Brain microvascular endothelial cell (primary cell): ENCODE measurements around the gene CNN2.

ENCODE experiments used
- DNase-seq: peaks from one replicate; pipeline ENCODE4 v3.0.0-alpha.2; 2020
- H3K27ac ChIP-seq: fragments of 250-450 bp; sonication (Bioruptor Pico); 2 replicates; pipeline ENCODE4 v1.5.1; 2020; ENCODE audit warnings: mild to moderate bottlenecking, moderate library complexity
- H3K27me3 ChIP-seq: fragments of 250-450 bp; sonication (Bioruptor Pico); replicated peaks from 2 replicates; pipeline ENCODE4 v1.5.1; 2020; ENCODE audit warnings: mild to moderate bottlenecking
- H3K36me3 ChIP-seq: fragments of 250-450 bp; sonication (Bioruptor Pico); replicated peaks from 2 replicates; pipeline ENCODE4 v1.5.1; 2020; ENCODE audit warnings: mild to moderate bottlenecking
- H3K4me3 ChIP-seq: 2 replicates; pipeline ENCODE4 v1.5.1; 2011; ENCODE audit warnings: low read depth, mild to moderate bottlenecking, control low read depth, low read length, moderate library complexity
- CTCF ChIP-seq: IDR thresholded peaks from 2 replicates; pipeline ENCODE4 v1.5.1; 2011; ENCODE audit warnings: low read depth, mild to moderate bottlenecking, moderate library complexity, low read length, control low read depth, inconsistent platforms; ENCODE audit errors: missing control alignments
- in situ Hi-C: cut with HindIII; loops from 2 replicates; pipeline ENCODE4 v1.10.0; 2017; ENCODE audit warnings: low sequenced_read_pairs, low pct_ligation_motif_present

The CNN2 gene

GRCh38 chr19:1076951-1077350 lies 50.5 kb downstream of the CNN2 start:
- DNase-seq: no peak
- no peak for TF ChIP-seq CTCF
- no peaks in the 10 kb centered on the region for H3K36me3 ChIP-seq
- in situ Hi-C loops: no loop called here
- no peak overlapping the region for H3K27ac ChIP-seq
- no peaks in the 10 kb centered on the region for H3K27me3 ChIP-seq
- no peak overlapping the region for H3K4me3 ChIP-seq

GRCh38 chr19:1079566-1080111 lies 53.2 kb downstream of the CNN2 start:
- Histone ChIP-seq H3K36me3 (no peaks in the 10 kb centered on the region), H3K4me3 (no peak overlapping the region), H3K27ac (no peak overlapping the region), H3K27me3 (no peaks in the 10 kb centered on the region)
- TF ChIP-seq CTCF: no peak
- in situ Hi-C loops: no loop called here
- no peak for DNase-seq

GRCh38 chr19:1080360-1081161 lies 54.2 kb downstream of the CNN2 start:
- H3K4me3 ChIP-seq: no peak overlapping the region
- H3K27me3 ChIP-seq: no peaks in the 10 kb centered on the region
- TF ChIP-seq CTCF: no peak
- H3K36me3 ChIP-seq: no peaks in the 10 kb centered on the region
- in situ Hi-C loops: no loop called here
- no peak for DNase-seq
- no peak overlapping the region for H3K27ac ChIP-seq

GRCh38 chr19:1081301-1082164 lies 55.1 kb downstream of the CNN2 start:
- H3K27me3 ChIP-seq: no peaks in the 10 kb centered on the region
- H3K36me3 ChIP-seq: no peaks in the 10 kb centered on the region
- DNase-seq: no peak
- no peak overlapping the region for H3K27ac ChIP-seq
- H3K4me3 ChIP-seq: no peak overlapping the region
- in situ Hi-C loops: no loop called here
- no peak for TF ChIP-seq CTCF

- TF ChIP-seq CTCF: no peak
- Histone ChIP-seq H3K27ac (no peak overlapping the region), H3K36me3 (no peaks in the 10 kb centered on the region), H3K4me3 (peak overlapping the region; percentile 27), H3K27me3 (no peaks in the 10 kb centered on the region)
- in situ Hi-C loops: no loop called here
- no peak for DNase-seq
Observed at GRCh38 chr19:1082165-1082927, 55.9 kb downstream of the CNN2 start.
